Stomach (tissue), 4 donors: ENCODE results near the gene CGREF1.

Experiments used
- POLR2A ChIP-seq, 4 donors: fragments of 450-650 bp; IDR thresholded peaks; one replicate each; pipeline ENCODE4 v1.6.1; 2016; ENCODE audit warnings: antibody characterized with exemption in 4 of 4, control low read depth in 2 of 4, mild to moderate bottlenecking in 1 of 4, moderate library complexity in 1 of 4
- TF ChIP-seq, protein P1 (sequence below), 7 experiments: fragments of 450-650 bp in 4 of 7; fragments of 200-600 bp in 3 of 7; sonication (generic) in 3 of 7; IDR thresholded peaks; one replicate each; pipeline ENCODE4 v1.5.1; 2016 to 2019; ENCODE audit warnings: antibody characterized with exemption in 7 of 7, control low read depth in 2 of 7, mild to moderate bottlenecking in 1 of 7

DNA sequence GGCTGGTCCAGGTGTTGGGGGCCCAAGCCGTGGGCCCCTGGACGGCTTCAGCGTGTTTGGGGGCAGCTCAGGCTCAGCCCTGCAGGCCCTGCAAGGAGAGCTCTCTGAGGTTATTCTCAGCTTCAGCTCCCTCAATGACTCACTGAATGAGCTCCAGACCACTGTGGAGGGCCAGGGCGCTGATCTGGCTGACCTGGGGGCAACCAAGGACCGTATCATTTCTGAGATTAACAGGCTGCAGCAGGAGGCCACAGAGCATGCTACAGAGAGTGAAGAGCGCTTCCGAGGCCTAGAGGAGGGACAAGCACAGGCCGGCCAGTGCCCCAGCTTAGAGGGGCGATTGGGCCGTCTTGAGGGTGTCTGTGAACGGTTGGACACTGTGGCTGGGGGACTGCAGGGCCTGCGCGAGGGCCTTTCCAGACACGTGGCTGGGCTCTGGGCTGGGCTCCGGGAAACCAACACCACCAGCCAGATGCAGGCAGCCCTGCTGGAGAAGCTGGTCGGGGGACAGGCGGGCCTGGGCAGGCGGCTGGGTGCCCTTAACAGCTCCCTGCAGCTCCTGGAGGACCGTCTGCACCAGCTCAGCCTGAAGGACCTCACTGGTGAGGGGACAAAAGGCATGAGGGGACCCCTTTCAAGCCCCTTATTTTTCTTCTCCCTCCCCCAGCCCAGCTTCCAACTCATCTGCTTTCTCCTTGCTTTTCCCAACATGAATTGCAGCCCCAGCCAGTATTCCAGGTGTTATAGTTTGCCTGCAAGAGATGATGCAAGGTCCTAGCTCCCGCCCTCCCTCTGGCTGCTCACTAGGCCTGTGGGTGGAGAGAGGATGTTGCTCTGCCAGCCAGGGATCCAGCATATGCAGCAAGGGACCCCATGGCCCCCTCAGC is 35.3 kb downstream of the CGREF1 start:
- no peak for TF ChIP-seq POLR2A (IDR thresholded peaks at IDR 0.05)
- TF ChIP-seq, protein P1, sequence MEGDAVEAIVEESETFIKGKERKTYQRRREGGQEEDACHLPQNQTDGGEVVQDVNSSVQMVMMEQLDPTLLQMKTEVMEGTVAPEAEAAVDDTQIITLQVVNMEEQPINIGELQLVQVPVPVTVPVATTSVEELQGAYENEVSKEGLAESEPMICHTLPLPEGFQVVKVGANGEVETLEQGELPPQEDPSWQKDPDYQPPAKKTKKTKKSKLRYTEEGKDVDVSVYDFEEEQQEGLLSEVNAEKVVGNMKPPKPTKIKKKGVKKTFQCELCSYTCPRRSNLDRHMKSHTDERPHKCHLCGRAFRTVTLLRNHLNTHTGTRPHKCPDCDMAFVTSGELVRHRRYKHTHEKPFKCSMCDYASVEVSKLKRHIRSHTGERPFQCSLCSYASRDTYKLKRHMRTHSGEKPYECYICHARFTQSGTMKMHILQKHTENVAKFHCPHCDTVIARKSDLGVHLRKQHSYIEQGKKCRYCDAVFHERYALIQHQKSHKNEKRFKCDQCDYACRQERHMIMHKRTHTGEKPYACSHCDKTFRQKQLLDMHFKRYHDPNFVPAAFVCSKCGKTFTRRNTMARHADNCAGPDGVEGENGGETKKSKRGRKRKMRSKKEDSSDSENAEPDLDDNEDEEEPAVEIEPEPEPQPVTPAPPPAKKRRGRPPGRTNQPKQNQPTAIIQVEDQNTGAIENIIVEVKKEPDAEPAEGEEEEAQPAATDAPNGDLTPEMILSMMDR (IDR thresholded peaks at IDR 0.05) = no peak
